Keratinocyte (primary cell): ENCODE measurements around the gene ETV3L.

ENCODE experiments used
- CTCF ChIP-seq, 3 experiments: IDR thresholded peaks in 1 of 3; conservative IDR thresholded peaks in 1 of 3; optimal IDR thresholded peaks in 1 of 3; 2 replicates in 2 of 3; 3 replicates in 1 of 3; pipeline versions ENCODE3 to v1.5.1; 2011; ENCODE audit warnings: low read length in 3 of 3, mild to moderate bottlenecking in 3 of 3, moderate library complexity in 2 of 3, control low read depth in 1 of 3, inconsistent platforms in 1 of 3; ENCODE audit not compliant: insufficient read depth in 2 of 3; ENCODE audit errors: extremely low read depth in 1 of 3
- EZH2 ChIP-seq: IDR thresholded peaks from one replicate; pipeline ENCODE4 v1.6.1; 2012; ENCODE audit warnings: inconsistent platforms, mild to moderate bottlenecking, low read length, moderate library complexity

GRCh38 chr1:157045250-157046218, 54.1 kb downstream of the ETV3L start, which contains the start of gene ARHGEF11:
- TF ChIP-seq CTCF (optimal IDR thresholded peaks at IDR 0.05 in 1 of 3, IDR thresholded peaks at IDR 0.05 in 1 of 3, conservative IDR thresholded peaks at IDR 0.05 in 1 of 3; ENCODE audit: extremely low read depth in 1 of 3, insufficient read depth in 2 of 3, low read length in 3 of 3) (no peak), EZH2 (no peak)
